HG03095 (cell line): Measurements from ENCODE around the gene DDX51.
"Not testable (repeated sequence)": the region's sequence is repeated elsewhere in the genome, so short reads cannot be mapped to it uniquely, and the experiment has no call there.

Experiments
- ATAC-seq: cut with Tn5 transposase; IDR thresholded peaks from one replicate; pipeline ENCODE4 v1.9.1; 2021; ENCODE audit warnings: moderate library complexity; ENCODE audit not compliant: unreplicated experiment

Gene DDX51

DNA sequence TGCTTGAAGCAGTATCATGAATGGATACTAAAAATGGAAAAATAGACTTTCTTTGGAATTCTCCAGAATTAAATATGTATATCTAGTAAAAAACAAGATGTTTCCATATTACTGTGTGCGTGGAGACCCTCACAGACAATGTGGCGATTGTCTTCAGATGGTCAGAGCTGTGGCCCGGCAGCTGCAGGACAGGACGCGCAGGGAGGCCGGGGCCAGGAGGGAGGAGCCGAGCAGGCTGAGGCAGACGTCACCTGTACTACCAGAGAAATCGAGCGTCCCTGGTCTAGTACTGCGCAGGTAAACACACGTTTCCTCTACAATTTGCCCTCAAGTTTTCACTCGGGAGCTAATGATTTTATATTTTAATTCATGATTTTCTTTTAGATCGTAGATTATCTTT, 22.8 kb downstream of the DDX51 start:
- ATAC-seq, result no peak

DNA sequence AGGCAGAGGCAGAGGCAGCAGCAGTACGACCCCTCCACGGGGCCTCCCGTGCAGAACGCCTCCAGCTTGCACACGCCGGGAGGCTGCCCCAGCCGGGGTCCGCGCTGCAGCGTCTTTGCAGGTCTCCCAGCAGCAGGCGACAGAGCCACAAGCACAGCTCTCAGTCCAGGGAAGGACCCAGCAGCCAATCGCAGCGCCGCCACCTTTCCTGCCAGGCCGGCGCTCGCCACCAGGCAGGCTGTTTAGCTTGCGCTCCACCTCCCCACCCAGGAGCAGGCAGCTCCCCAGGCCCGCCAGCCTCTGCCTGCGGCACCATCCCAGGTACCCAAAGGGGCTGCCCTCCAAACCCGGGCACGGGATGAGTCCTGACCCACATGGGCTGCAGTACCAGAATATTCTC, 25.2 kb downstream of the DDX51 start:
- ATAC-seq, result no peak

DNA sequence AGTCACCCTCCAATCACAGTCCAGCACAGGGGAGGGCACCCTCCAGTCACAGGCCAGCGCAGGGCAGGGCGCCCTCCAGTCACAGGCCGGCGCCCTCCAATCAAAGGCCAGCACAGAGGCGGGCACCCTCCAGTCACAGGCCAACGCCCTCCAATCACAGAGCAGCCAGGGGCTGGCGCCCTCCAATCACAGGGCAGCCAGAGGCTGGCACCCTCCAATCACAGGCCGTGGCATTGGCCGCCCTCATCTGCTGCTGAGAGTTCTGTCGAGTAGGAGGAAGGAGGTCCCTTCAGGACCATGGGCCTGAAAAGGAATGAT, 26.6 kb downstream of the DDX51 start:
- ATAC-seq, result no peak

DNA sequence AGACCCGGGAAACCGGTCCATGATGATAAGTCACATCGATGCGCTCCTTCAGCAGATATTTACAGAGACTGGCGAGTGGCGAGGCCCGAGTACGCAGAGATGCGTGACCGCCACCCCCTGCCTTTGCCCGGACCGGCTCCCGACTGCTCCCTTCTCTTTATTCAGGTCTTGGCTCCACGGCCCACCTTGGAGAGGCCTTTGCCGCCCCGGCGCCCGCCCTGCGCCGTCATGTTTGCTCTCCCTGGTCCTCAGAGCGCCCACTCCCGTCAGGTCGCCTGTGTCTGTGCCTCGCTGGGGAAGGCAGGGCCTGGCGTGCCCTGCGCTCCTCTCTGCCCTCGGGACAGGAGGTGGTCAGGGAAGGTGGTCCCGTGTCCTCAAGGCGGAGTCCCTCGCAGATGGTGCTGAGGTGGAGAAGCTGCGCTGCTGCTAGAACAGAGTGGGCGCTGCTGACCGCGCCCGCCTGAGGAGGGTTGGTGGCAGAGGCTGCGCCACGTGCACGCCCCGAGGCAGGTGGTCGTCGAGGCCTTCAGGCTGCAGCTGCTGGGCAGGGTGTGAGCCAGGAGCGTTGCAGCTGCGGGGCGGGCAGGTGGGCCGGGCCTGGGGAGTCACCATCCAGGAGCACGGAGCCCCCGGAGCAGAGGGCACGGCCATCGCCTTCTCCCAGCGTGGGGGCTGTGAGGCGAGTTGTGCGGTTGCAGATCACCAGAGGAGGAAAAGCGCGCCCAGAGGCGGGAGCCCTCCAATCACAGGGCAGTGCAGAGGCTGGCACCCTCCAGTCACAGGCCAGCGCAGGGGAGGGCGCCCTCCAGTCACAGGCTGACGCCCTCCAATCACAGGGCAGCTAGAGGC, 27.2 kb downstream of the DDX51 start:
- ATAC-seq, result no peak

DNA sequence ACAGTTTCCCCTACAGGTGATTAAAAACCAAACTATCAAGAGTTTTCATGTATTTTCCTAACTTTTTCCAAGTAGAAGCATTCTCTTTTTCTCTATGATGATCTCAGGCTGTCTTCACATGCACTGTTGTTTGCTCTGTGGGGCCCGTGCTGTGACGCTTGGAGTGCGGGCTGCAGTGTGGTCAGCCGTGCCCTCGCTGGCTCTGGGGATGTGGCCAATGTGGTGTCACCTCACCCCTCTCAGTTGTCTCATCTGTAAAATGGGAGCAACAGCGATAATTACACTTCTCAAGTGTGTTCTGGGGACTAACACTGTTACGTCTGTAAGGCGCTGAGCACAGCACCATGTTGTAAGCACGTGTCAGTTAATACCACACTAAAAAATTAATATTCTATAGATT, 28.6 kb downstream of the DDX51 start:
- no peak for ATAC-seq

DNA sequence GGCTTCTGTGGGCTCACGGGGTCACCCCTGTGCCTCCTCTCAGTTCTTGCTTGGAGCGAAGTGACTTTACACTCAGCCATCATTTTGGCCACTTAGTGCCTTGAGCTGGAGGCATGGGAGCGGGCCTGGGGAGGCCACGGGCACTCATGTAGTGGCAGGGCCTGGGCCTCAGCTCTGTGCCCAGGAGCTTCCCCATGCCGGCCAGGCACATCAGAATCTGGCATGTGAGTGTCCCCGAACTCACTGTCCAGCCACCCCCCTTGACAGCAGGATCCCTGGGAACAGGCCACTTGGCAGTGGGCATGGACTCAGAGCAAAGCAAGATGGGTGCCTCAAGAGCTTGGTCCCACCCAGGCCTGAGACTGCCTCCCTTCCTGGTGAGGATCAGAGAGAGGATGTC, 29.5 kb downstream of the DDX51 start:
- no peak for ATAC-seq

DNA sequence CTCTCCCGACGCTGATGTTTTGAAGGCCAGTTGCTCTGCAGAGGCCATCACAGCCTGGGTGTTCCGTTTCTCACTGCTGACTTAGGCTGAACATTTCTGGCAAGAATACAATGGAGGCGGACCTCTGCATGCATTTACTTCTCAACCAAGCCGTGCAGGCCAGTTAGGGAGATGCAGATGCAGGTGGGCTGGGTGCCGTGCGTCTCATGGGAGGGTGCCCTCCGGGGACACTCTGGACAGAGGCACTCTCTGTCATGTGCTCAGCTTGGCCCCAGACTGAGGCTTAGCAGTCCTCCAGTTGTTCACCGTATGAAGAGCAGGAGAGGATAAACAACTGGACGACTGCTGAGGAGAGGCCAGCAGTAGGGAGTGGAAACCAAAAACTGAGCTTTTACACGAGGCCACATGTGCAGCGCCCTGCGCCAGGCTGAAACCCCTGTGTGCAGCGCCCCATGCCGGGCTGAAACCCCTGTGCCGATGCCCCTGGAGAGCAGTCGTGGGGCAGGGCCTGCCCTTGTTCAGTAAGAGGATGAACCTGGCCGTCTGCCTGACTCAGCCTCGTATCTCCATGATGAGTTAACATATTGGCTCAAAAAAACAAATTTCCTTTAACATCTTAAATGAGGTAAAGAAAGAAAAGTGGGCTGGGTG, 32.3 kb downstream of the DDX51 start:
- ATAC-seq, result no peak

DNA sequence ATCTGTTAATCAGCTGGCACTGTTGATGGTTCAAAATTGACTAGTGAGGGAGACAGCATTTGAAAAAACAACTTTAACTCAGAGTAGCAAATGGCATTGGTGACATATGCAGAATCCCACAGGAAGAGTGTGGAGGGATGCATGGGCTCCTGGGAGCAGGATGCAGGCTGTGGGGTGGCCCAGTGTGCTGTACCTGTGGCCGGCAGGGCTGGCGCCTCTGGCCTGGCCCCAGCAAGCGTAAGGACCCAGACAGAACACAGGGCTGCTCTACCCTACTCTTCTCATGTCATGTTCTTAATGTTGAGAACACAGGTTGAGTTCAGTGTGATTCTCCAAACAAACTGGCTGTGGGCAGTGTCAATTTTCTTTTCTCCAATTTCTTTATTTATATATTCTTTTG, 33.4 kb downstream of the DDX51 start:
- ATAC-seq, result no peak

DNA sequence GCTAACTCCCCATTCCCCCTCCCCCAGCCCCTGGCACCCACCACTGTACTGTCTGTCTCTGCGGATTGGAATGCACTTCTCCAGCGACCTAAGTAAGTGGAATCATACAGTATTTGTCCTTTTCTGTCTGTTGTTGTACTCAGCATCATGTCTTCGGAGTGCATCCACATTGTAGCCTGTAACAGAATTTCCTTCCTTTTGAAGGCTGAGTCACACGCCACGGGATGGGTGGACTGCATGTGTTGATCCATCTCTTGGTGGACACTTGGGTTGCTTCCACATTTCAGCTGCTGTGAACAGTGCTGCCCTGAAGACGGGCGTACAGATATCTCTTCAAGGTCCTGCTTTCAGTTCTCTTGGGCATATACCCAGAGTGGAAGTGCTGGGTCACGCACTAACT, 34.4 kb downstream of the DDX51 start:
- ATAC-seq, result no peak

DNA sequence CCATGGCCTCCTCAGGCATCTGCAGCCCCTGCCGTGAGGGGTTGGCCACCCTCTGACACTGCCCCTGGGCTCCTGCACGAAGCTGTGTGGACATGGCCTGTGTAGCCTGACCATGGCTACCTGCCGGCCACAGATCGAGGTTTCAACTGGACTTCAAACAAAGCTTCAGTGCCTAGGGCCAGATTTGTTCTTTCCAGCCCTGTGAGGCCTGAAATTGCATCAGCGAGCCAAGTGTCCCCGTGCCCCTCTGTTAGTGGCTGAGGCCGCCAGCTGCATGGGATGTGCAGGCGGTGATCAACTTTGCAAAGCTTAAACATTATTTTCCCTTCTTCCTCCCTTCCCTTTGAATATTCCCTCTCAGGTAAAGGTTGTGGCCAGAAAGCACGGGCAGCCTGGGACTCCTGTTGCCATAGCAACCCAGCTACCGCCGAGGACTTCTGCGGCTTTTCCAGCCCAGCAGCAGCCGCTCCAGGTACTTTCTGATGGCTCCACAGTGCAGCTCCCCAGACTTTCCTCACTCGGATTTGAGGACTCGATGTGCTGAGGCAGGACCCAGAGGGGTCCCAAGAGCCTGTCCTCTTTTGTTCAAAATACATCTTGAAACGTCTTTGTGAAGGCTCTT, 35.8 kb downstream of the DDX51 start:
- ATAC-seq, result no peak

DNA sequence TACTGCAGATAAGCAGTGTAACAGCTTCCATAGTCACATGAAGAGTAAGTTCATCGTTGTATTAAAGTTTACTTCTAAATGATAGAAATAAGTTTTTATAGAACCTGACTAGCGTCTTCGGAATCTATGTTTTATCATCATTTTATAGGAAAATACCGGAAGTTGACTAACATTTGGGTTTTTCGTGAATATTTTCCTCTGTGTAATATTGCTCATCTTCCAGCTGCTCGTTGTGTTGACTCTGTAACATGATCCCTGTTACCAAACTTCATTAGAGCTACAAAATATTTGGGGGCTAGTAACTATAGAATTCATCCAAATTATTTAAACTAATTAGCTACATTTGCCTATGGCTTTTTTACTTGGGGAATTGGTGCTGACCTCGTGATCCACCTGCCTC, 37.2 kb downstream of the DDX51 start:
- ATAC-seq, result no peak

DNA sequence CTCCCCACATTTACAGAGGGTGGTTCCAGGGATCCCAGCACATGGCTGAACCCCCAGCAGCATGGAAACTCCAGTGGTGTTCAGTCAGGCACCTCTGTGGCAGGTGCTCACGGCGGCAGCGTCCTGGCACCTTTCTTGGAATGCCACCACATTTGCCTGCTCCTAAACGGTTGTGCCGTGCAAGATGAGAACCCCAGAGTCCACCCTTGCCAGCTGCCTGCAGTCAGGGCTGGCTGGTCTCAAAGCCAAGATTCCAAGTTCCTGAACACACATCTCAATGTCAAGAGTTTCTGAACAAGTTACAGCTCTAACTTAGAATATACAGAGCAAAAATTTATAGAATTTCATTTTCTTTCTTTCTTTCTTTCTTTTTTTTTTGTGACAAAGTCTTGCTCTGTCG, 38.7 kb downstream of the DDX51 start:
- ATAC-seq, result no peak

DNA sequence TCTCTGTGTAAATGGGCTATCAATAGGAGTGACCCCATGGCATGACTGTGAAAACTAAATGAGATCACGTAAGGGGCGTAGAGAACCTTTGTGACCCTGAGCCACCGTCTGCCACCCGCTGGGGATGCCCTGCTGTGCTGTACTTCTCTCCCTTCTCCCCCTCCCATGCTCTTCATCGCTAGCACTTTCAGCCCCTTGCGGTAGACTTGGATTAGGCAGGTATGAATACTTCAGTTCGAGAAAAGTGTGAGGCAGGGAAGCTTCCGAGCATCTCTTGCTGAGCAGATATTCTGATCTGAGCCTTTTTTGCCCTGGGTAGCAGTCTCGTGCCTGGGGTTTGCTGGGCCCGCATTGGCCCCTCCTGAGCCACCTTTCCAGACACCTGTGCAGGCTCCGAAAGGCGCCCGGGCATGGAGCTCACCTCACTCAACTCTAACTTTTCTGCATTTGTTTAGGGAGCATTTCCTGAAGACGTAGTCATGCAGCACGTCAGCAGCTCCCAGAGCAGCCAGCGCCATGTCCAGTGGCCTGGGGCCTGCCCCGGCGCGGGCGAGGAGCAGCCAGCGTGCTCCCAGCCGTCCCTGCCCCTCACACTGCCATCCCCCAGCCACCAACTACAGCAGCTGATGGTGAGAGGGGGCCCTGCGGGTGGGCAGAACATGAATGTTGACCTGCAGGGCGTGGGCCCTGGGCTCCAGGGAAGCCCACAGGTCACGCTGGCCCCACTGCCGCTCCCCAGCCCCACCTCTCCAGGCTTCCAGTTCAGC, 40.4 kb downstream of the DDX51 start:
- no peak for ATAC-seq

DNA sequence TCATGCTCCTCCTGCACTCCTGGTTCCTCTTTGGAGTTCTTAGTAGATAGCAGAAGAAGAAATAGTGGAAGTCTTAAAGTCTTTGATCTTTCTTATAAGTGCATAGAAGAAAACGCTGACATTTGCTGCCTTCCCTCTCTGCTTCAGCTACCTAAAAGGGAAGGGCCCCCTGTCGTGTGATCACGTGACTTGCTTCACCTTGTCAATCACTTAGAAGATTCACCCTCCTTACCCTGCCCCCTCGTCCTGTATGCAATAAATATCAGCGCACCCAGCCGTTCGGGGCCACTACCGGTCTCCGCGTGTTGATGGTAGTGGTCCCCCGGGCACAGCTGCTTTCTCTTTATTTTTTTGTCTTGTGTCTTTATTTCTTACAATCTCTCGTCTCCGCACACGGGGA, 41.0 kb downstream of the DDX51 start:
- not testable (repeated sequence) for ATAC-seq

DNA sequence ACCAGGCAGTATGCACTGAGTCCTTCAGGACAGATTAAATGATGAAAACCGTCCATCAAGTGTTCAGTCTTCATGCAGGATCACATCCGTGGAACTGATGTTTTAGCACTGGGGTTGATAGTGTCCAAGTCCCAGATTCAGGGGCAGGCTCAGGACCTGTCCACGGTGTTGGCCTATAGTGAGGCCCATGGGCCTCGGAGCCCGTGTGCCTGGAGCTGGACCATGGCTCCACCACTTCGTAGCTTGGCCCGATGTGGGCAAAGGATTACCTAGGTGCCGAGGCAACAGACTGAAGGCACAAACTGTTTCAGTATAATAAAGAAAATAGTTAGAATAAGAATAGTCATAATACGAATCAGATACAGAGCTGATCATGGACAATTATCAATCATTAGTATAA, 41.8 kb downstream of the DDX51 start:
- ATAC-seq, result no peak

DNA sequence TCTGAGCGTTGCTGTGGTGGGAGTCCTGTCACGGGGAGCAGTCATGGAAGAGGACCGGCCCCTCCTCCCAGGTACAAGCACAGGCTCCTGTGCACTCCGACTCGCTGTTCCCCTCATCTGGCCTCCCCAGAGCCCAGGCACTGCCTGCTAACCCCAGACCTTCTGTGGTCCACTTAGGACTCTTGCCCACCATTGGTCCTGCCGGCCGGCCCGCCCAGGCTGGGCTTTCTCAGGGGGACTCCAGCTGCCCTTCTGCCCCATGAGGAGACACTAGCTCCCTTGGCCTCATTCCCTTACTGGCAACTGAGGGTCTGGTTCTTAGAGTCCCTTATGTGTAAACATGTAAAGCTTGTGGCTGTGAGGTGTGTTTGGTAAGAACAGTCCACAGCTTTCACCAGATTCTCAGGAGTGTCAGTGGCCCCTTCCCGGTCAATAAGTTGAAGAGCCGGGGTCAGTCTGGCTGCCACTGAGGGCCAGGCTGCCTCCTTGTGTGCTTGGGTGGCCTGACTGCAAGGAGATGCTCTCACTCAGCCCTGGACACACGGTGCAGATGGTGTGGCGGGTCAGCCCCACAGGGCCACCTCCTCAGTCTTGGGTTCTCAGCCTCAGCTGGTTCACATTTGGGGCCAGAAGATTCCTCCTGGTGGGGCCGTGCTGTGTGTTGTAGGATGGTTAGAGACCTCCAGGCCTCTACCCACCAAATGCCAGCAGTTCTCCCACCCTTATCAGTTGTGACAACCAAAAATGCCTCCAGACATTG, 43.6 kb downstream of the DDX51 start:
- ATAC-seq, result no peak

DNA sequence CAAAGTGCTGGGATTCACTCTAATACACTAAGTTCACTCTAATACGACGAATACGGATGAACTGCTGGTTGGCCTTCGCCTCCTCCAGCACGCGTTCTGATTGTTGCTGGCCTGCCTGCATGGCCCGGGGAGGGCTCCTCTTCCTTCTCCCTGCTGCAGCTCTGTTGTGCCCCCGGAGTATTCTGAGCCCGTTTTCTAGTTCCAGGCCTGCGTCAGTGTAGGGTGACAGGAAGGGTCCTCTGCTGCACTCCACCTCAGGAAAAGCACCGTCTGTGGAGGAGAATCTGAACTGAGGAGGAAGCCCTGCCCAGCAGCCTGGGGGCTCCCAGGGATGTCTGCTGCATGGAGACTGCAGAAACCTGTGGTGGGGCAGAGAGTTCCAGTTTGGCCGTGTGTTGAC, 44.4 kb downstream of the DDX51 start:
- no peak for ATAC-seq

DNA sequence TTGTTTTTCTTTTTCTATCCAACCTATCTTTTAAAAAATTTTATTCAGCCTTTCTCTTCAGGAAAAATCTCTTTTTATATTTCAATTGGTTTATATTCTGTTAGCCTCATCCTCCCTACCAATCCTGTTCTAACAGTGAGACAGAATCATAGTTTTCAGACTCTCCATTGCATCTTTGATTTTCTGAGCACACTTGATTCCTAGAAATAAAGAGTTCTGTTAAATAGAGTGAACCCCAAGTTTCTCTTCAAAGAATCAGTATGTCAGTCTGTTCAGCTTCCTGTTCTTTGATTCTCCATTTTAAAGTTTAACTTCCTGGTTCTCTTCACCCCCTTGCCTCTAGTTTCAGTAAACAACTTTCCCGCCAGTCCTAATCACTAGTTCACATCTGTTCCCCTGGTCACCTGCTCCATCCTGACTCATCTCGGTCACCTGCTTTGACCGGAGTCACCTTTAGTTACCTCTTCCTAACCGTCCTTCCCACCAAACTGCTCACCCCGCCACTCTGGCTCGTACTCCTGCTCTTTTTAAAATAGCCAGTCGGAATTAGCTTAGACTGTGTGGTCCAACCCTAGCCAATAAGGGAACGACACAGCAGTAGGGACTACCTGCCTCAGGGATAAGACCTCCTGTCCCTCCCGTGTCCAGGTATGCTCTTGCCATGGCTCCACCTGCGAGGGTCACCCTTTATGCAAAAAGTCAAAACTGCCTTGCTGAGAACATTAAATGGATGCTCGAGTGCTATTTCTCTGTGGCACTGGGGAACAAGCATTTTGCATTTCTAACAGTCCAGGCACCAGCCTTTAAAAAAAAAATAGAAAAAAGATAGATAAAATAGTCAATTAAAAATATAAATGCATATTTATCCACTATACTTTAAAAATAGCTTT, 48.4 kb downstream of the DDX51 start:
- no peak for ATAC-seq

DNA sequence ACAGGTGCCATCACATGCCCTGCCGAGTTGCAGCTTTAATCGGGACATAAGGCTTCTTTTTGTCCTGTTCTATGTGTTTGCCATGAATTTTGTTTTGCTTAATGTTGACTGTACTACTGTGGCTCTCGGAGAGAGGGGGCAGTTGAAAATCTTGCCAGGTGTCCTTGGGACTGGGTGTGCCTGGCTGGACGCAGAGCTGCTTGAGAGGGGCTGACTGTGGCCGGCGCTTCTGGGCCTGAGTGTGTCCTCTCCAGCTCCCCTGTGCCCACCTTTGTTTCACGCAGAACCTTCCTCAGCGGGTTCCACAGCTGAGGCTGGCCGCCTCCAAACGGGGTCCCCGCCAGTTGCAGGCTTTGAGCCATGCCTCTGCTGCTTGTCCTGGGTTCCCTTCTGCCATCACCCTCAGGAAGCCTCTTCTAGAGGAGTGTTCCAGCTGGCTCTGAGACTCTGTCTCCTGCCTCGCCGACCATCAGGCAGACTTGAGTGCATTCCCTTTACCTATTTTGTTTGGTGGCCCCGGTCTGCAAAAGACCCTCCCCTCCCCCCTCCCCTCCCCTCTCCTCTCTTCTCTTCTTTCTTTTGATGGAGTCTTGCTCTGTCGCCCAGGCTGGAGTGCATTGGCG, 49.7 kb downstream of the DDX51 start:
- no peak for ATAC-seq
